ENCODE results near the gene REG4.

DNA sequence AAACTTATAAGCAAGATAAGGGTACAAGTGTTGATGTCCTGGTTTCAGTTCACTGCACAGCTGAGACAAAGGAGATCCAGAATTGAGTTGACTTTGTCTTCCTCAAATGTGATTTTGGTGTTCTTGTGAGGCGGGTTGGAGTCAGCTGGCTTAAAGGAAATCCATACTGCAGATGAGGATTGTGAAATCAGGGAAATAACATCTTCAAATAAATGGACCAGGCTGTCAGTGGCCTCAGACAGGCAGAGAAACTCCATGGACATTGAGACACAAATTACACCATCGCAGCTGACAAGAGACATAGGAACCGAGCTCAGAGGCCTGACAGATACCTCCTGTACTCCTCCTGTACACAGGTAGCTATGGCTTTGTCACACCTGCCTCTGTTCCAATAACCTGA lies 27.0 kb upstream of the REG4 start:
- TF ChIP-seq GATA2 (IDR thresholded peaks at IDR 0.05; ENCODE audit: low read depth, low read length) (no peak), GATA3 (IDR thresholded peaks at IDR 0.05; ENCODE audit: low read depth, low read length) (no peak)
